WTC11 (cell line): ENCODE measurements around the gene PCDH1. TPM values are rescaled to one million over a fixed set of nuclear protein-coding genes. Genes with fewer than 3 reads are reported as not detected.

ENCODE experiments used
- ATAC-seq: fragments of 200-7000 bp; cut with Tn5 transposase; 2 replicates; pipeline ENCODE4 v1.10.0; 2021; ENCODE audit warnings: mild to moderate bottlenecking, moderate library complexity
- CTCF ChIA-PET: fragments of 300-600 bp; sonication (Branson Sonifier 250); formaldehyde crosslinking; loops from one replicate; lab custom pipeline; 2021; ENCODE audit warnings: antibody characterized with exemption; lab: Charles Lee
- POLR2A ChIA-PET: fragments of 350-600 bp; sonication (Branson Sonifier 250); formaldehyde crosslinking; loops from one replicate; lab custom pipeline; 2021; ENCODE audit warnings: antibody characterized with exemption; lab: Charles Lee
- DNase-seq: peaks from one replicate; pipeline ENCODE4 v3.0.0; 2021; ENCODE audit warnings: low spot score
- H3K27ac Mint-ChIP-seq: 2 replicates; pipeline ENCODE4 v1.8.0; 2021; ENCODE audit warnings: mixed read lengths
- H3K27me3 Mint-ChIP-seq: 2 replicates; pipeline ENCODE4 v1.8.0; 2021; ENCODE audit warnings: low read depth, mild to moderate bottlenecking, moderate library complexity, mixed read lengths
- H3K36me3 Mint-ChIP-seq: 2 replicates; pipeline ENCODE4 v1.8.0; 2021; ENCODE audit warnings: mixed read lengths
- H3K4me1 Mint-ChIP-seq: 2 replicates; pipeline ENCODE4 v1.8.0; 2022; ENCODE audit warnings: mixed read lengths
- H3K4me3 Mint-ChIP-seq: 2 replicates; pipeline ENCODE4 v1.8.0; 2021; ENCODE audit warnings: mild to moderate bottlenecking, moderate library complexity, mixed read lengths
- H3K9me3 Mint-ChIP-seq: 2 replicates; pipeline ENCODE4 v1.8.0; 2021; ENCODE audit warnings: mixed read lengths
- ELF4 ChIP-seq: sonication (generic); formaldehyde crosslinking; IDR thresholded peaks from 2 replicates; pipeline ENCODE4 v1.8.1; 2022; ENCODE audit warnings: low read depth, mild to moderate bottlenecking, moderate library complexity, missing genetic modification reagents
- GRHL2 ChIP-seq: fragments of 250-450 bp; sonication (Bioruptor Pico); IDR thresholded peaks from 2 replicates; pipeline ENCODE4 v1.8.0; 2022; ENCODE audit warnings: mild to moderate bottlenecking, moderate library complexity; ENCODE audit not compliant: insufficient replicate concordance, severe bottlenecking
- GTF2I ChIP-seq: fragments of 250-450 bp; sonication (Bioruptor Pico); conservative IDR thresholded peaks from 2 replicates; pipeline ENCODE4 v1.4.0; 2021; ENCODE audit warnings: mild to moderate bottlenecking
- HMGA2 ChIP-seq: fragments of 250-450 bp; sonication (Bioruptor Pico); IDR thresholded peaks from 2 replicates; pipeline ENCODE4 v1.4.0; 2021; ENCODE audit warnings: mild to moderate bottlenecking, moderate library complexity
- IRF1 ChIP-seq: sonication (generic); formaldehyde crosslinking; IDR thresholded peaks from 2 replicates; pipeline ENCODE4 v1.8.0; 2023; ENCODE audit warnings: missing genetic modification reagents
- JAZF1 ChIP-seq: fragments of 250-450 bp; sonication (Bioruptor Pico); IDR thresholded peaks from 2 replicates; pipeline ENCODE4 v1.9.0; 2021; ENCODE audit warnings: moderate library complexity, mild to moderate bottlenecking, inconsistent platforms
- JUN ChIP-seq: sonication (generic); formaldehyde crosslinking; IDR thresholded peaks from 2 replicates; pipeline ENCODE4 v1.8.0; 2023; ENCODE audit warnings: mild to moderate bottlenecking, missing genetic modification reagents
- MAX ChIP-seq: sonication (generic); formaldehyde crosslinking; IDR thresholded peaks from 2 replicates; pipeline ENCODE4 v1.8.0; 2022; ENCODE audit warnings: mild to moderate bottlenecking, missing genetic modification reagents
- MXD4 ChIP-seq: fragments of 250-450 bp; sonication (Bioruptor Pico); IDR thresholded peaks from 2 replicates; pipeline ENCODE4 v1.8.0; 2021; ENCODE audit warnings: mild to moderate bottlenecking, moderate library complexity, borderline replicate concordance
- NFATC4 ChIP-seq: fragments of 250-450 bp; sonication (Bioruptor Pico); IDR thresholded peaks from 2 replicates; pipeline ENCODE4 v1.9.0; 2021; ENCODE audit warnings: mild to moderate bottlenecking
- NFE2L1 ChIP-seq: sonication (generic); formaldehyde crosslinking; IDR thresholded peaks from 2 replicates; pipeline ENCODE4 v1.8.1; 2023; ENCODE audit warnings: missing genetic modification reagents
- NR2C2 ChIP-seq: sonication (generic); formaldehyde crosslinking; IDR thresholded peaks from 2 replicates; pipeline ENCODE4 v1.8.0; 2022; ENCODE audit warnings: mild to moderate bottlenecking, missing genetic modification reagents
- SMAD4 ChIP-seq: sonication (generic); formaldehyde crosslinking; IDR thresholded peaks from 2 replicates; pipeline ENCODE4 v1.8.0; 2022; ENCODE audit warnings: mild to moderate bottlenecking, missing genetic modification reagents
- SP1 ChIP-seq: sonication (generic); formaldehyde crosslinking; conservative IDR thresholded peaks from 2 replicates; pipeline ENCODE4 v1.8.1; 2022; ENCODE audit warnings: missing genetic modification reagents
- ZNF416 ChIP-seq: fragments of 250-450 bp; sonication (Bioruptor Pico); IDR thresholded peaks from 2 replicates; pipeline ENCODE4 v1.9.0; 2021; ENCODE audit warnings: mild to moderate bottlenecking, inconsistent platforms
- ZNF512 ChIP-seq: sonication (generic); formaldehyde crosslinking; IDR thresholded peaks from 2 replicates; pipeline ENCODE4 v1.8.1; 2022; ENCODE audit warnings: missing genetic modification reagents, borderline replicate concordance
- total RNA-seq: library from RNA; stranded (reverse); gene quantifications from 3 replicates; pipeline ENCODE4 v1.2.3, GENCODE V29; 2021
- TF ChIP-seq, protein P1 (sequence below): fragments of 250-450 bp; sonication (Bioruptor Pico); IDR thresholded peaks from 2 replicates; pipeline ENCODE4 v1.9.0; 2021; ENCODE audit warnings: mild to moderate bottlenecking
- TF ChIP-seq, protein P2 (sequence below): fragments of 250-450 bp; sonication (Bioruptor Pico); IDR thresholded peaks from 2 replicates; pipeline ENCODE4 v2.1.2; 2022; ENCODE audit warnings: mild to moderate bottlenecking, moderate library complexity
- TF ChIP-seq, protein P3 (sequence below): fragments of 250-450 bp; sonication (Bioruptor Pico); IDR thresholded peaks from 2 replicates; pipeline ENCODE4 v1.9.0; 2021; ENCODE audit warnings: mild to moderate bottlenecking
- TF ChIP-seq, protein P4 (sequence below): fragments of 250-450 bp; sonication (Bioruptor Pico); conservative IDR thresholded peaks from 2 replicates; pipeline ENCODE4 v1.9.0; 2021; ENCODE audit warnings: mild to moderate bottlenecking

The PCDH1 gene
- total RNA-seq, 1 experiment from 2014 or later, result 105 TPM

DNA sequence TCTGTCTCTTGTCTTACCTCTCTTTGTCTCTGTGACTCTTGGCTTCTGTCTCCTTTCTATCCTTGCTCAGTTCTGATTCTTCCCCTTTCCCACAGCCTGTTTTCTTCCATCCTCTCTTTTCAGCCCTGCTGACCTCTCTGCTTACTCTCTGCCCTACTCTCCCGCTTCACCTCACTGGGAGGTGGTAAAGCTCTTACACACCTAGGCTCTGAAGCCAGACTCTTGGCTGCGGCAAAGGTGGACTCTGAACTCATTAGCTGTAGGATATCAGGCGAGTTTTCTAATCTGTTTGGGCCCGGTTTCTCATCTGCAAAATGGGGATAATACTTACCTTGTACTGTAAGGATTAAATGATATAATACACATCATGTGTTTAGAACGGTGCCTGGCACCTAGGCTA is 11.1 kb downstream of the PCDH1 start:
- Mint-ChIP-seq H3K9me3 (no peaks in the 10 kb centered on the region), H3K27ac (peak overlapping the region; percentile 79), H3K4me1 (peaks cover 30% of the 10 kb centered on the region), H3K27me3 (no peaks in the 10 kb centered on the region), H3K36me3 (peaks cover 74% of the 10 kb centered on the region), H3K4me3 (no peak overlapping the region)
- ChIA-PET CTCF (interaction anchor here (0.9 to 1.4 kb wide), 2 partner anchors 14 to 55 kb away, joined by 3 to 4 read pairs; no protein-coding TSS in a partner anchor), POLR2A (no interaction called here)
- TF ChIP-seq, protein P1, sequence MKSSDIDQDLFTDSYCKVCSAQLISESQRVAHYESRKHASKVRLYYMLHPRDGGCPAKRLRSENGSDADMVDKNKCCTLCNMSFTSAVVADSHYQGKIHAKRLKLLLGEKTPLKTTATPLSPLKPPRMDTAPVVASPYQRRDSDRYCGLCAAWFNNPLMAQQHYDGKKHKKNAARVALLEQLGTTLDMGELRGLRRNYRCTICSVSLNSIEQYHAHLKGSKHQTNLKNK (CRISPR knock-in tag), result no peak
- no peak for TF ChIP-seq JUN (CRISPR knock-in tag)
- TF ChIP-seq, protein P2, sequence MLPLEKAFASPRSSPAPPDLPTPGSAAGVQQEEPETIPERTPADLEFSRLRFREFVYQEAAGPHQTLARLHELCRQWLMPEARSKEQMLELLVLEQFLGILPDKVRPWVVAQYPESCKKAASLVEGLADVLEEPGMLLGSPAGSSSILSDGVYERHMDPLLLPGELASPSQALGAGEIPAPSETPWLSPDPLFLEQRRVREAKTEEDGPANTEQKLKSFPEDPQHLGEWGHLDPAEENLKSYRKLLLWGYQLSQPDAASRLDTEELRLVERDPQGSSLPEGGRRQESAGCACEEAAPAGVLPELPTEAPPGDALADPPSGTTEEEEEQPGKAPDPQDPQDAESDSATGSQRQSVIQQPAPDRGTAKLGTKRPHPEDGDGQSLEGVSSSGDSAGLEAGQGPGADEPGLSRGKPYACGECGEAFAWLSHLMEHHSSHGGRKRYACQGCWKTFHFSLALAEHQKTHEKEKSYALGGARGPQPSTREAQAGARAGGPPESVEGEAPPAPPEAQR, result no peak
- TF ChIP-seq NFATC4, result no peak
- TF ChIP-seq HMGA2, result no peak
- no peak for TF ChIP-seq SP1 (CRISPR knock-in tag)
- TF ChIP-seq NFE2L1, result no peak
- TF ChIP-seq GTF2I (CRISPR knock-in tag), result no peak
- TF ChIP-seq, protein P3, sequence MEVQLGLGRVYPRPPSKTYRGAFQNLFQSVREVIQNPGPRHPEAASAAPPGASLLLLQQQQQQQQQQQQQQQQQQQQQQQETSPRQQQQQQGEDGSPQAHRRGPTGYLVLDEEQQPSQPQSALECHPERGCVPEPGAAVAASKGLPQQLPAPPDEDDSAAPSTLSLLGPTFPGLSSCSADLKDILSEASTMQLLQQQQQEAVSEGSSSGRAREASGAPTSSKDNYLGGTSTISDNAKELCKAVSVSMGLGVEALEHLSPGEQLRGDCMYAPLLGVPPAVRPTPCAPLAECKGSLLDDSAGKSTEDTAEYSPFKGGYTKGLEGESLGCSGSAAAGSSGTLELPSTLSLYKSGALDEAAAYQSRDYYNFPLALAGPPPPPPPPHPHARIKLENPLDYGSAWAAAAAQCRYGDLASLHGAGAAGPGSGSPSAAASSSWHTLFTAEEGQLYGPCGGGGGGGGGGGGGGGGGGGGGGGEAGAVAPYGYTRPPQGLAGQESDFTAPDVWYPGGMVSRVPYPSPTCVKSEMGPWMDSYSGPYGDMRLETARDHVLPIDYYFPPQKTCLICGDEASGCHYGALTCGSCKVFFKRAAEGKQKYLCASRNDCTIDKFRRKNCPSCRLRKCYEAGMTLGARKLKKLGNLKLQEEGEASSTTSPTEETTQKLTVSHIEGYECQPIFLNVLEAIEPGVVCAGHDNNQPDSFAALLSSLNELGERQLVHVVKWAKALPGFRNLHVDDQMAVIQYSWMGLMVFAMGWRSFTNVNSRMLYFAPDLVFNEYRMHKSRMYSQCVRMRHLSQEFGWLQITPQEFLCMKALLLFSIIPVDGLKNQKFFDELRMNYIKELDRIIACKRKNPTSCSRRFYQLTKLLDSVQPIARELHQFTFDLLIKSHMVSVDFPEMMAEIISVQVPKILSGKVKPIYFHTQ (CRISPR knock-in tag), result no peak
- TF ChIP-seq, protein P4, sequence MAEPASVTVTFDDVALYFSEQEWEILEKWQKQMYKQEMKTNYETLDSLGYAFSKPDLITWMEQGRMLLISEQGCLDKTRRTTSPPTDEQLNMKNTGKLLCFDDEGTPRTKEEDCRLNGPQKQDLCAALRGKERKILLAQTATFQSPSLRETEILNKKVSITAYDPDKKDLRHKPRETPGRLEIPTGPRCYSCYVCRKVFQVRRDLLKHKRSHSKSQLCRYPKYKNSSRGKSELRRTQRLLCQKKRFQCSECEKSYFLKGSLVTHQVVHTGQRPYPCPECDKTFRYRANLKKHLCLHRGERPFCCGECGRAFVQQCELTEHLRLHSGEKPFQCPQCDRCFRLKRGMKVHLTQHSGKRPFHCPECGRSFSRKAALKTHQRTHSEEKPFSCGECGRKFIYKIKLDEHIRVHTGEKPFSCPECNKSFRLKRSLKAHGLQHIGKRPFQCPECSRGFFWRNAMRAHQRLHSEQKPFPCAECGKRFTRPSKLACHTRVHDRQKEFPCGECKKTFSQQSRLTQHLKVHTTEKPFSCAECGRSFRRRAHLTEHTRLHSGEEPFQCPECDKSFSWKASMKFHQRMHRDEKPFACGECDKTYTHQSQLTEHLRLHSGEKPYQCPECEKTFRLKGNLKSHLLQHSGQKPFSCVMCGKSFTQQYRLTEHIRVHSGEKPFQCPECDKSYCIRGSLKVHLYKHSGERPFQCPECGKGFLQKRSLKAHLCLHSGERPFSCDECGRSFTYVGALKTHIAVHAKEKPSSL (CRISPR knock-in tag), result no peak
- TF ChIP-seq JAZF1 (CRISPR knock-in tag), result no peak
- no peak for TF ChIP-seq ZNF416
- TF ChIP-seq NR2C2, result no peak
- no peak for TF ChIP-seq IRF1 (CRISPR knock-in tag)
- no peak for TF ChIP-seq ELF4 (CRISPR knock-in tag)
- TF ChIP-seq SMAD4 (CRISPR knock-in tag), result no peak
- no peak for TF ChIP-seq MXD4
- TF ChIP-seq GRHL2 (CRISPR knock-in tag), result no peak
- no peak for TF ChIP-seq MAX (CRISPR knock-in tag)
- TF ChIP-seq ZNF512 (CRISPR knock-in tag), result no peak
- ATAC-seq, result no peak
- DNase-seq, result no peak
